Neuron (in vitro differentiated cells): ENCODE data around the gene SPATA2.
"Not testable (repeated sequence)": the region's sequence is repeated elsewhere in the genome, so short reads cannot be mapped to it uniquely, and the experiment has no call there.

Experiments used
- H2AFZ ChIP-seq: one replicate; pipeline ENCODE4 v1.6.1; 2013; ENCODE audit warnings: low read depth, mild to moderate bottlenecking, inconsistent platforms, low read length, moderate library complexity
- H3K27me3 ChIP-seq: one replicate; pipeline ENCODE4 v1.6.1; 2013; ENCODE audit warnings: low read length; ENCODE audit not compliant: insufficient read depth
- H3K36me3 ChIP-seq: one replicate; pipeline ENCODE4 v1.6.1; 2013; ENCODE audit warnings: low read length; ENCODE audit not compliant: insufficient read depth
- H3K4me1 ChIP-seq: one replicate; pipeline ENCODE4 v1.6.1; 2013; ENCODE audit warnings: low read length; ENCODE audit not compliant: insufficient read depth
- H3K4me3 ChIP-seq: 2 replicates; pipeline ENCODE4 v1.5.1; 2013; ENCODE audit warnings: mild to moderate bottlenecking, low read length, moderate library complexity
- H3K9me3 ChIP-seq: one replicate; pipeline ENCODE4 v1.6.1; 2013; ENCODE audit warnings: low read length

SPATA2 gene

GRCh38 chr20:49862607-49863200, 52.6 kb downstream of the SPATA2 start:
- H3K4me3 ChIP-seq: no peak overlapping the region
- H3K36me3 ChIP-seq: peaks cover 20% of the 10 kb centered on the region
- H2AFZ ChIP-seq: no peak overlapping the region
- no peaks in the 10 kb centered on the region for H3K4me1 ChIP-seq
- no peaks in the 10 kb centered on the region for H3K27me3 ChIP-seq
- no peaks in the 10 kb centered on the region for H3K9me3 ChIP-seq

- H3K4me1 ChIP-seq, H3K4me3 ChIP-seq, H3K27me3 ChIP-seq, H3K9me3 ChIP-seq, H2AFZ ChIP-seq: not testable (repeated sequence)
- H3K36me3 ChIP-seq: peaks cover 28% of the 10 kb centered on the region
Measured at GRCh38 chr20:49861232-49861631, 54.1 kb downstream of the SPATA2 start.

GRCh38 chr20:49859807-49860206, 55.5 kb downstream of the SPATA2 start:
- Histone ChIP-seq H3K4me1 (peaks cover under 1% of the 10 kb centered on the region), H3K27me3 (no peaks in the 10 kb centered on the region), H3K9me3 (no peaks in the 10 kb centered on the region), H2AFZ (no peak overlapping the region), H3K36me3 (peaks cover 25% of the 10 kb centered on the region), H3K4me3 (no peak overlapping the region)

- Histone ChIP-seq H3K9me3 (no peaks in the 10 kb centered on the region), H3K36me3 (peaks cover 18% of the 10 kb centered on the region), H3K4me3 (no peak overlapping the region), H3K27me3 (no peaks in the 10 kb centered on the region), H2AFZ (no peak overlapping the region), H3K4me1 (peaks cover 9% of the 10 kb centered on the region)
Measured at GRCh38 chr20:49859011-49859410, 56.3 kb downstream of the SPATA2 start.

- H3K27me3 ChIP-seq: no peaks in the 10 kb centered on the region
- H3K4me1 ChIP-seq: peaks cover 18% of the 10 kb centered on the region
- peaks cover 17% of the 10 kb centered on the region for H3K36me3 ChIP-seq
- no peaks in the 10 kb centered on the region for H3K9me3 ChIP-seq
- no peak overlapping the region for H3K4me3 ChIP-seq
- no peak overlapping the region for H2AFZ ChIP-seq
Measured at GRCh38 chr20:49858076-49858585, 57.2 kb downstream of the SPATA2 start.

- peaks cover 17% of the 10 kb centered on the region for H3K36me3 ChIP-seq
- no peak overlapping the region for H2AFZ ChIP-seq
- no peak overlapping the region for H3K4me3 ChIP-seq
- peaks cover 22% of the 10 kb centered on the region for H3K4me1 ChIP-seq
- H3K27me3 ChIP-seq: no peaks in the 10 kb centered on the region
- H3K9me3 ChIP-seq: no peaks in the 10 kb centered on the region
Measured at GRCh38 chr20:49856904-49857303, 58.4 kb downstream of the SPATA2 start.

GRCh38 chr20:49854190-49854875, 61.0 kb downstream of the SPATA2 start:
- Histone ChIP-seq H3K36me3 (peaks cover 19% of the 10 kb centered on the region), H3K4me3 (no peak overlapping the region), H3K9me3 (no peaks in the 10 kb centered on the region), H2AFZ (no peak overlapping the region), H3K4me1 (peaks cover 40% of the 10 kb centered on the region), H3K27me3 (no peaks in the 10 kb centered on the region)

- Histone ChIP-seq H3K9me3 (no peaks in the 10 kb centered on the region), H3K36me3 (peaks cover 20% of the 10 kb centered on the region), H2AFZ (no peak overlapping the region), H3K27me3 (no peaks in the 10 kb centered on the region), H3K4me3 (no peak overlapping the region), H3K4me1 (peaks cover 40% of the 10 kb centered on the region)
Measured at GRCh38 chr20:49853640-49854039, 61.7 kb downstream of the SPATA2 start.
